HEK293 (cell line): ENCODE measurements around the gene CCDC158.

Experiments used
- BCL11A ChIP-seq: fragments of 450-650 bp; formaldehyde crosslinking; IDR thresholded peaks from 2 replicates; pipeline ENCODE4 v1.5.1; 2016; ENCODE audit warnings: low read depth, missing biosample characterization, missing genetic modification characterization
- CTCF ChIP-seq: fragments of 450-650 bp; formaldehyde crosslinking; IDR thresholded peaks from 2 replicates; pipeline ENCODE4 v1.5.1; 2016; ENCODE audit warnings: missing biosample characterization, missing genetic modification characterization
- HOXC10 ChIP-seq: sonication (generic); formaldehyde crosslinking; IDR thresholded peaks from 2 replicates; pipeline ENCODE4 v1.8.1; 2023; ENCODE audit warnings: mild to moderate bottlenecking, missing genetic modification reagents
- KLF1 ChIP-seq: fragments of 450-650 bp; formaldehyde crosslinking; IDR thresholded peaks from 2 replicates; pipeline ENCODE4 v1.5.1; 2016; ENCODE audit warnings: missing biosample characterization, missing genetic modification characterization
- PBX3 ChIP-seq: sonication (generic); formaldehyde crosslinking; IDR thresholded peaks from 2 replicates; pipeline ENCODE4 v1.8.1; 2022; ENCODE audit warnings: mild to moderate bottlenecking, moderate library complexity, missing genetic modification reagents
- ZNF138 ChIP-seq: fragments of 450-650 bp; formaldehyde crosslinking; IDR thresholded peaks from 2 replicates; pipeline ENCODE4 v1.5.1; 2016; ENCODE audit warnings: missing biosample characterization, missing genetic modification characterization, borderline replicate concordance
- ZNF155 ChIP-seq: fragments of 450-650 bp; formaldehyde crosslinking; IDR thresholded peaks from 2 replicates; pipeline ENCODE4 v1.5.1; 2016; ENCODE audit warnings: missing biosample characterization, missing genetic modification characterization
- ZNF174 ChIP-seq: fragments of 450-650 bp; formaldehyde crosslinking; IDR thresholded peaks from 2 replicates; pipeline ENCODE4 v1.5.0; 2017; ENCODE audit warnings: missing biosample characterization, mild to moderate bottlenecking, missing genetic modification characterization
- ZNF223 ChIP-seq: fragments of 450-650 bp; formaldehyde crosslinking; IDR thresholded peaks from 2 replicates; pipeline ENCODE4 v1.5.1; 2016; ENCODE audit warnings: missing biosample characterization, missing genetic modification characterization
- ZNF48 ChIP-seq: fragments of 450-650 bp; formaldehyde crosslinking; IDR thresholded peaks from 2 replicates; pipeline ENCODE4 v1.5.1; 2016; ENCODE audit warnings: missing biosample characterization, missing genetic modification characterization
- ZNF513 ChIP-seq: fragments of 450-650 bp; IDR thresholded peaks from 2 replicates; pipeline ENCODE4 v1.5.1; 2018; ENCODE audit warnings: missing biosample characterization, missing genetic modification characterization
- ZNF549 ChIP-seq: fragments of 450-650 bp; IDR thresholded peaks from 2 replicates; pipeline ENCODE4 v1.5.1; 2018; ENCODE audit warnings: missing biosample characterization, missing genetic modification characterization, mild to moderate bottlenecking, inconsistent platforms, moderate library complexity
- ZNF629 ChIP-seq: fragments of 450-650 bp; formaldehyde crosslinking; IDR thresholded peaks from 2 replicates; pipeline ENCODE4 v1.5.1; 2017; ENCODE audit warnings: missing biosample characterization, missing genetic modification characterization
- ZNF837 ChIP-seq: fragments of 450-650 bp; formaldehyde crosslinking; IDR thresholded peaks from 2 replicates; pipeline ENCODE4 v1.5.1; 2016; ENCODE audit warnings: missing biosample characterization, missing genetic modification characterization

GRCh38 chr4:76312457-76312856, 108.5 kb downstream of the CCDC158 start:
- no peak for TF ChIP-seq ZNF48 (tag by site-specific recombination)
- TF ChIP-seq KLF1 (tag by site-specific recombination) = no peak
- TF ChIP-seq CTCF = no peak
- TF ChIP-seq ZNF174 = no peak
- no peak for TF ChIP-seq ZNF549
- TF ChIP-seq ZNF629 (tag by site-specific recombination) = no peak
- no peak for TF ChIP-seq ZNF223
- no peak for TF ChIP-seq ZNF837 (tag by site-specific recombination)
- no peak for TF ChIP-seq BCL11A (tag by site-specific recombination)
- no peak for TF ChIP-seq PBX3
- no peak for TF ChIP-seq HOXC10
- TF ChIP-seq ZNF513 = no peak
- no peak for TF ChIP-seq ZNF155
- TF ChIP-seq ZNF138 (tag by site-specific recombination) = no peak
